SU-DHL-6 (cell line): Measurements from ENCODE around the gene MAP3K7.

Source experiments
- H2AFZ ChIP-seq: fragments of 200-600 bp; sonication (generic); 2 replicates; pipeline ENCODE4 v1.6.1; 2014; ENCODE audit warnings: low read depth, mild to moderate bottlenecking, moderate library complexity, mixed read lengths, antibody characterized with exemption, low read length; ENCODE audit not compliant: severe bottlenecking
- H3F3A ChIP-seq: fragments of 200-600 bp; shearing (Covaris generic); 2 replicates; pipeline ENCODE4 v1.6.0; 2016; ENCODE audit warnings: antibody characterized with exemption, mild to moderate bottlenecking; ENCODE audit not compliant: insufficient read depth
- H3K27ac ChIP-seq: fragments of 200-600 bp; sonication (generic); 2 replicates; pipeline ENCODE4 v1.5.1; 2016; ENCODE audit warnings: low read depth, mild to moderate bottlenecking, low read length, moderate library complexity, mixed read lengths
- H3K27me3 ChIP-seq: fragments of 200-600 bp; sonication (generic), shearing (Covaris generic); 2 replicates; pipeline ENCODE4 v1.6.0; 2014; ENCODE audit warnings: mild to moderate bottlenecking, low read length
- H3K36me3 ChIP-seq: fragments of 200-600 bp; sonication (generic); 2 replicates; pipeline ENCODE4 v1.6.1; 2014; ENCODE audit warnings: mild to moderate bottlenecking, low read length, mixed read lengths
- H3K4me2 ChIP-seq: fragments of 300-600, 200-600 bp; shearing (Covaris generic), sonication (generic); 2 replicates; pipeline ENCODE4 v1.6.0; 2014; ENCODE audit warnings: low read length, low read depth, mild to moderate bottlenecking; ENCODE audit not compliant: poor library complexity, severe bottlenecking
- H3K4me3 ChIP-seq: fragments of 200-600 bp; sonication (generic); 2 replicates; pipeline ENCODE4 v1.5.1; 2014; ENCODE audit warnings: antibody characterized with exemption, low read length, mild to moderate bottlenecking, mixed read lengths; ENCODE audit not compliant: insufficient read depth, poor library complexity, severe bottlenecking
- H3K79me2 ChIP-seq: fragments of 200-600 bp; sonication (generic); 2 replicates; pipeline ENCODE4 v1.6.1; 2014; ENCODE audit warnings: mild to moderate bottlenecking, low read length, moderate library complexity; ENCODE audit not compliant: insufficient read depth
- H3K9ac ChIP-seq: fragments of 200-600 bp; sonication (generic); 2 replicates; pipeline ENCODE4 v1.7.0; 2014; ENCODE audit warnings: mild to moderate bottlenecking, low read length
- H3K9me2 ChIP-seq: fragments of 200-600 bp; sonication (generic); replicated peaks from 2 replicates; pipeline ENCODE4 v1.6.1; 2014; ENCODE audit warnings: low read length; ENCODE audit not compliant: insufficient read depth
- H3K9me3 ChIP-seq: fragments of 200-600 bp; sonication (generic); 2 replicates; pipeline ENCODE4 v1.6.1; 2014; ENCODE audit warnings: low read length, mixed read lengths; ENCODE audit not compliant: insufficient read depth
- H4K20me1 ChIP-seq: fragments of 200-600 bp; sonication (generic); 2 replicates; pipeline ENCODE4 v1.6.1; 2014; ENCODE audit warnings: low read depth, mild to moderate bottlenecking, antibody characterized with exemption, low read length, moderate library complexity, mixed read lengths
- CTCF ChIP-seq: fragments of 200-600 bp; sonication (generic); IDR thresholded peaks from one replicate; pipeline ENCODE4 v1.5.1; 2017; ENCODE audit warnings: antibody characterized with exemption, mild to moderate bottlenecking, low read length, moderate library complexity; ENCODE audit not compliant: insufficient read depth, poor library complexity, severe bottlenecking
- EZH2phosphoT487 ChIP-seq: fragments of 200-600 bp; sonication (generic), shearing (Covaris generic); conservative IDR thresholded peaks from 2 replicates; pipeline ENCODE4 v1.6.1; 2018; ENCODE audit warnings: mild to moderate bottlenecking, antibody characterized with exemption, low read length, moderate library complexity, mixed read lengths

The MAP3K7 gene

GRCh38 chr6:90485635-90486277, 101.1 kb downstream of the MAP3K7 start:
- no peak overlapping the region for H3K9ac ChIP-seq
- no peaks in the 10 kb centered on the region; the same call in 1 of the 2 replicates for H3K9me3 ChIP-seq
- no peaks in the 10 kb centered on the region for H3K9me2 ChIP-seq
- H3K4me2 ChIP-seq: no peak overlapping the region
- H3K36me3 ChIP-seq: no peaks in the 10 kb centered on the region
- H4K20me1 ChIP-seq: no peaks in the 10 kb centered on the region
- no peaks in the 10 kb centered on the region for H3K27me3 ChIP-seq
- H3F3A ChIP-seq: no peaks in the 10 kb centered on the region
- no peak overlapping the region for H2AFZ ChIP-seq
- TF ChIP-seq EZH2phosphoT487 (no peak), CTCF (no peak)
- H3K27ac ChIP-seq: no peak overlapping the region
- no peaks in the 10 kb centered on the region for H3K79me2 ChIP-seq
- H3K4me3 ChIP-seq: no peak overlapping the region

GRCh38 chr6:90484903-90485302, 102.0 kb downstream of the MAP3K7 start:
- Histone ChIP-seq H4K20me1 (no peaks in the 10 kb centered on the region), H3K27me3 (no peaks in the 10 kb centered on the region), H3K36me3 (no peaks in the 10 kb centered on the region), H3K4me2 (no peak overlapping the region), H3K4me3 (no peak overlapping the region), H3K9me3 (no peaks in the 10 kb centered on the region; the same call in 1 of the 2 replicates), H2AFZ (no peak overlapping the region), H3K79me2 (no peaks in the 10 kb centered on the region), H3K9me2 (no peaks in the 10 kb centered on the region), H3K27ac (no peak overlapping the region), H3F3A (no peaks in the 10 kb centered on the region), H3K9ac (no peak overlapping the region)
- TF ChIP-seq CTCF (no peak), EZH2phosphoT487 (no peak)

GRCh38 chr6:90484385-90484784, 102.5 kb downstream of the MAP3K7 start:
- TF ChIP-seq CTCF (no peak), EZH2phosphoT487 (no peak)
- Histone ChIP-seq H3K36me3 (no peaks in the 10 kb centered on the region), H3K9me3 (no peaks in the 10 kb centered on the region; the same call in 1 of the 2 replicates), H3K27ac (no peak overlapping the region), H2AFZ (no peak overlapping the region), H3K4me3 (no peak overlapping the region), H3K9ac (no peak overlapping the region), H3K79me2 (no peaks in the 10 kb centered on the region), H4K20me1 (no peaks in the 10 kb centered on the region), H3F3A (no peaks in the 10 kb centered on the region), H3K9me2 (no peaks in the 10 kb centered on the region), H3K27me3 (no peaks in the 10 kb centered on the region), H3K4me2 (no peak overlapping the region)
